Gastrocnemius medialis (tissue), 4 donors: ENCODE results near the gene DHRS1. TPM values are rescaled to one million over a fixed set of nuclear protein-coding genes. Genes with fewer than 3 reads are reported as not detected.

ENCODE experiments used
- ATAC-seq, 2 donors: fragments of 150-250 bp; one replicate each; pipeline ENCODE4 v1.9.1; 2016
- DNase-seq, 2 donors: peaks; one replicate each; pipeline ENCODE4 v3.0.0-alpha.2; 2019
- H3K27ac ChIP-seq, 4 donors: fragments of 200-600 bp; sonication (generic); 1 replicate in 1 of 4; 2 replicates in 3 of 4; pipeline ENCODE4 v1.5.1; 2016 to 2018; ENCODE audit warnings: mild to moderate bottlenecking in 2 of 4, moderate library complexity in 1 of 4
- H3K27me3 ChIP-seq, 3 donors: fragments of 200-600 bp; sonication (generic) in 2 of 3; 1 replicate in 1 of 3; 2 replicates in 2 of 3; pipeline versions ENCODE4 v1.5.1 to v1.6.0; 2016 to 2019; ENCODE audit warnings: mild to moderate bottlenecking in 1 of 3, moderate library complexity in 1 of 3
- H3K36me3 ChIP-seq, 2 donors: fragments of 200-600 bp; sonication (generic) in 1 of 2; one replicate each; pipeline ENCODE4 v1.5.1; 2017 to 2018
- H3K4me1 ChIP-seq, 2 donors: fragments of 200-600 bp; sonication (generic) in 1 of 2; one replicate each; pipeline ENCODE4 v1.5.1; 2016 to 2017; ENCODE audit warnings: mild to moderate bottlenecking in 2 of 2
- H3K4me3 ChIP-seq, 4 donors: fragments of 200-600 bp; sonication (generic) in 3 of 4; 1 replicate in 1 of 4; 2 replicates in 3 of 4; pipeline ENCODE4 v1.5.1; 2016 to 2019; ENCODE audit warnings: mild to moderate bottlenecking in 2 of 4
- H3K9me3 ChIP-seq, 3 donors: fragments of 200-600 bp; sonication (generic) in 2 of 3; 1 replicate in 1 of 3; 2 replicates in 2 of 3; pipeline ENCODE4 v1.5.1; 2016 to 2019
- POLR2A ChIP-seq, 2 donors: fragments of 450-650 bp; IDR thresholded peaks; one replicate each; pipeline ENCODE4 v1.6.1; 2017; ENCODE audit warnings: antibody characterized with exemption in 2 of 2, mild to moderate bottlenecking in 2 of 2, moderate library complexity in 2 of 2
- in situ Hi-C, 4 donors: fragments of 200-750 bp; cut with MboI; loops; one replicate each; pipeline versions ENCODE4 v1.15.0 to v1.8.0; 2017; ENCODE audit warnings: low sequenced_read_pairs in 4 of 4
- intact Hi-C: fragments of 100-400 bp; cut with DNase I; formaldehyde crosslinking; loops from one replicate; pipeline ENCODE4 v1.15.1; 2023; ENCODE audit warnings: low total_unique reads
- total RNA-seq, 4 donors: library from RNA; depleted of rRNA; stranded (reverse); fragments of >200 nt; gene quantifications; one replicate each; pipeline versions ENCODE4 v1.1.0 to v1.2.3, GENCODE V29; 2016
- TF ChIP-seq, protein P1 (sequence below), 5 experiments: fragments of 450-650 bp in 3 of 5; fragments of 200-600 bp in 2 of 5; sonication (generic) in 2 of 5; IDR thresholded peaks in 4 of 5; conservative IDR thresholded peaks in 1 of 5; 1 replicate in 4 of 5; 2 replicates in 1 of 5; pipeline ENCODE4 v1.5.1; 2016 to 2019; ENCODE audit warnings: antibody characterized with exemption in 5 of 5, mild to moderate bottlenecking in 3 of 5, moderate library complexity in 3 of 5

Gene DHRS1
- total RNA-seq, 4 donors from 2014 or later, result 1.9 to 12.2 (median 8.2) TPM

GRCh38 chr14:24258548-24259265 lies 40.9 kb downstream of the DHRS1 start:
- H3K27ac ChIP-seq, result no peak overlapping the region
- intact Hi-C loops (no loop called here), in situ Hi-C loops (no loop called here)
- no peaks in the 10 kb centered on the region for H3K9me3 ChIP-seq
- no peaks in the 10 kb centered on the region for H3K27me3 ChIP-seq
- H3K36me3 ChIP-seq, result no peaks in the 10 kb centered on the region
- DNase-seq (no peak), ATAC-seq (no peak)
- no peak overlapping the region for H3K4me3 ChIP-seq
- no peaks in the 10 kb centered on the region for H3K4me1 ChIP-seq
- TF ChIP-seq POLR2A (IDR thresholded peaks at IDR 0.05), result no peak
- TF ChIP-seq, protein P1, sequence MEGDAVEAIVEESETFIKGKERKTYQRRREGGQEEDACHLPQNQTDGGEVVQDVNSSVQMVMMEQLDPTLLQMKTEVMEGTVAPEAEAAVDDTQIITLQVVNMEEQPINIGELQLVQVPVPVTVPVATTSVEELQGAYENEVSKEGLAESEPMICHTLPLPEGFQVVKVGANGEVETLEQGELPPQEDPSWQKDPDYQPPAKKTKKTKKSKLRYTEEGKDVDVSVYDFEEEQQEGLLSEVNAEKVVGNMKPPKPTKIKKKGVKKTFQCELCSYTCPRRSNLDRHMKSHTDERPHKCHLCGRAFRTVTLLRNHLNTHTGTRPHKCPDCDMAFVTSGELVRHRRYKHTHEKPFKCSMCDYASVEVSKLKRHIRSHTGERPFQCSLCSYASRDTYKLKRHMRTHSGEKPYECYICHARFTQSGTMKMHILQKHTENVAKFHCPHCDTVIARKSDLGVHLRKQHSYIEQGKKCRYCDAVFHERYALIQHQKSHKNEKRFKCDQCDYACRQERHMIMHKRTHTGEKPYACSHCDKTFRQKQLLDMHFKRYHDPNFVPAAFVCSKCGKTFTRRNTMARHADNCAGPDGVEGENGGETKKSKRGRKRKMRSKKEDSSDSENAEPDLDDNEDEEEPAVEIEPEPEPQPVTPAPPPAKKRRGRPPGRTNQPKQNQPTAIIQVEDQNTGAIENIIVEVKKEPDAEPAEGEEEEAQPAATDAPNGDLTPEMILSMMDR (IDR thresholded peaks at IDR 0.05 in 4 of 5, conservative IDR thresholded peaks at IDR 0.05 in 1 of 5), result no peak

GRCh38 chr14:24258119-24258518 lies 41.5 kb downstream of the DHRS1 start:
- TF ChIP-seq, protein P1 (IDR thresholded peaks at IDR 0.05 in 4 of 5, conservative IDR thresholded peaks at IDR 0.05 in 1 of 5), result no peak
- TF ChIP-seq POLR2A (IDR thresholded peaks at IDR 0.05), result no peak
- H3K27me3 ChIP-seq, result no peaks in the 10 kb centered on the region
- DNase-seq (no peak), ATAC-seq (no peak)
- no peak overlapping the region for H3K27ac ChIP-seq
- in situ Hi-C loops, result no loop called here
- H3K4me3 ChIP-seq, result no peak overlapping the region
- H3K36me3 ChIP-seq, result no peaks in the 10 kb centered on the region
- intact Hi-C loops, result no loop called here
- no peaks in the 10 kb centered on the region for H3K9me3 ChIP-seq
- no peaks in the 10 kb centered on the region for H3K4me1 ChIP-seq

DNA sequence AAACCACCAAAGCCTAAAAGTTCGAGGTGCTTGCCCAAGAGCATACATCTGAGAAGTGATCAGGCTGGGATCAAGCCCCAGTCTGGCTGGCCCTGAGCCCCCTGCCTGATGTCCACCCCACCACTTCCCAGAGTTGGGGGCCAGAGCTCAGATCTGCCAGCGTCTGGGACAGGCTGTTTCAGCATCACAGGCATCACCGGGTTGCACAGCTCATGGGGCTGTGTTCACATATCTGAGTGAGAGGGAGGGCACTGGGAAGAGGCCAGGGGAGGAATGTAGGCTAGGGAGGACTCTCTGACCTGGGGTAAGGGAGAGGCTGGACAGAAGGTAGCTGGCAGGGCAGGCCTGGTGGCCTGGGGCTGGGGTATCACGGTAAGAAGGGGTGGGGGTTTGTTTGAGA lies 42.6 kb downstream of the DHRS1 start:
- H3K27me3 ChIP-seq, result no peaks in the 10 kb centered on the region
- intact Hi-C loops (no loop called here), in situ Hi-C loops (no loop called here)
- H3K36me3 ChIP-seq, result no peaks in the 10 kb centered on the region
- no peak overlapping the region for H3K4me3 ChIP-seq
- no peak overlapping the region for H3K27ac ChIP-seq
- ATAC-seq (no peak), DNase-seq (no peak)
- no peaks in the 10 kb centered on the region for H3K9me3 ChIP-seq
- H3K4me1 ChIP-seq, result no peaks in the 10 kb centered on the region
- TF ChIP-seq, protein P1 (IDR thresholded peaks at IDR 0.05 in 4 of 5, conservative IDR thresholded peaks at IDR 0.05 in 1 of 5), result no peak
- TF ChIP-seq POLR2A (IDR thresholded peaks at IDR 0.05), result no peak

GRCh38 chr14:24255931-24256711 lies 43.5 kb downstream of the DHRS1 start:
- no peak for ATAC-seq
- intact Hi-C loops, result no loop called here

More at GRCh38 chr14:24255931-24256711, 43.5 kb downstream of the DHRS1 start:
- DNase-seq, result no peak
- Histone ChIP-seq H3K9me3 (no peaks in the 10 kb centered on the region), H3K27me3 (no peaks in the 10 kb centered on the region), H3K27ac (no peak overlapping the region), H3K4me1 (no peaks in the 10 kb centered on the region), H3K4me3 (no peak overlapping the region), H3K36me3 (no peaks in the 10 kb centered on the region)
- TF ChIP-seq, protein P1 (IDR thresholded peaks at IDR 0.05 in 4 of 5, conservative IDR thresholded peaks at IDR 0.05 in 1 of 5), result no peak
- no peak for TF ChIP-seq POLR2A (IDR thresholded peaks at IDR 0.05)
- in situ Hi-C loops, result no loop called here
